HG03520 (cell line): ENCODE data around the gene VPS37B.
"Not testable (repeated sequence)": the region's sequence is repeated elsewhere in the genome, so short reads cannot be mapped to it uniquely, and the experiment has no call there.

ENCODE experiments used
- ATAC-seq: cut with Tn5 transposase; IDR thresholded peaks from one replicate; pipeline ENCODE4 v1.9.1; 2021; ENCODE audit warnings: mild to moderate bottlenecking, moderate library complexity; ENCODE audit not compliant: unreplicated experiment

Gene VPS37B

DNA sequence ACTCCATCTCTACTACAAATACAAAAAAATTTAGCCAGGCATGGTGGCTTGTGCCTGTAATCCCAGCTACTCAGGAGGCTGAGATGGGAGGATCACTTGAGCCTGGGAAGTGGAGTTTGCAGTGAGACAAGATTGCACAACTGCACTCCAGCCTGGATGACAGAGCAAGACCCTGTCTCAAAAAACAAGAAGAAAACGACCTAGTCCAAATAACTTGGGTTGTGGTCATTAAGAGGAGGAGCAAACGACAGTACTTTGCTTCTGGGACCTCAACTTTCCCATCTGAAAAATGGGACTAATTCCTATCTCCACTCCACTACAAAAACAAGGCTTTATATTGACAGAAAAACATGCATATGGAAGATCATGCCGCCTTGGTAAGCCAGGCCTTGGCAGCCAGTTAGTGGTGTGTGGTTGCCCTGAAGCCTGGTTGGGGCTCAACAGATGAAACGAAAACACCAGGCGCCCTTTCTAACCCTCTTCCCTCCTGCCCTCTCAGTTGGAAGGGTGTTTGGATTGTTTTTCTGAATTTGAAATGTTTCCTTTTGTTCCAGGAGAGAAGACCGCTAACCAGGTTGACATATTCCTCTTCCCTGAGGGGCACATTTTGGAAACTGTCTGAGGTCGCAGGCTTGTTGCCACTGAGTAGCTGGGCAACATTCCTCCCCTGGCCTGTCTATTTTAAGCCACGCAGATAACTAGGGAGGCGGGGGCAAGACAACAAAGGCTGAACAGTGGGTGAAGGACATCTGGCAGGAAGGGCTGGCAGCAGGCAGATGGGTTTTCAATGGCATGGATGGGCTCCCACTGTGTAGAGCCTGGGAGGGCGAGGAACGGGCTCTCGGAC is 13.7 kb upstream of the VPS37B start:
- no peak for ATAC-seq

DNA sequence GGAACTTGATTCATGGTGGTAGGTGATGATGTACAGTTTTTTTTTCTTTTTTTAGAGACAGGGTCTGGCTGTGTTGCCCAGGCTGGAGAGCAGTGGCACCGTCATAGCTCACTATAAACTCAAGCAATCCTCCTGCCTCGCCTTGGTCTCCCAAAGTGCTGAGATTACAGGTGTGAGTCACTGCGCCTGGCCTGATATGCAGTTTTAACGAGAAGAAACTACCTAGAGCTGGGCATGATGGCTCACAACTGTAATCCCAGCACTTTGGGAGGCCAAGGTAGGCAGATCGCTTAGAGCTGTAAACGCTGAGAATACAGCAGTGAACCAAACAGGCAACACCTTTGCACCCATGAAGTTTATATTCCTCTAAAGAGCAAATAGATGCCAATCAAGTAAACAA is 13.0 kb upstream of the VPS37B start:
- no peak for ATAC-seq

GRCh38 chr12:122905258-122905657 is 9.3 kb upstream of the VPS37B start:
- ATAC-seq, result not testable (repeated sequence)

DNA sequence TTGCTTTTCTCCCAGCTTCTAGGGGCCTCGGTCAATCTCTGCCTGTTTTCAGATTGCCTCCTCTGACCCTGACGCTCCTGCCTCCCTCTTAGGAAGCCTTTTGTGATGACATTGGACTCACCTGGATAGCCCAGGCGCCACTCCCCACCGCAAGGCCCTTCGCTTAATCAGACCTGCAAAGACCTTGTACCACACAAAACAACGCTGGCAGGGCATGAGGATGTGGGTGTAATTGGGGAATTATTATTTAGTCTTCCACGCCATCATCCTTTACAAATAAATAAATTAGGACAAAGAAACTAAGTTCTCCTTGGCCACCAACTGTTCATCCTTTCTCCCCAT is 7.7 kb upstream of the VPS37B start:
- no peak for ATAC-seq

- ATAC-seq, result no peak
These were observed 7.1 kb upstream of the VPS37B start for GRCh38 chr12:122902854-122903692.

DNA sequence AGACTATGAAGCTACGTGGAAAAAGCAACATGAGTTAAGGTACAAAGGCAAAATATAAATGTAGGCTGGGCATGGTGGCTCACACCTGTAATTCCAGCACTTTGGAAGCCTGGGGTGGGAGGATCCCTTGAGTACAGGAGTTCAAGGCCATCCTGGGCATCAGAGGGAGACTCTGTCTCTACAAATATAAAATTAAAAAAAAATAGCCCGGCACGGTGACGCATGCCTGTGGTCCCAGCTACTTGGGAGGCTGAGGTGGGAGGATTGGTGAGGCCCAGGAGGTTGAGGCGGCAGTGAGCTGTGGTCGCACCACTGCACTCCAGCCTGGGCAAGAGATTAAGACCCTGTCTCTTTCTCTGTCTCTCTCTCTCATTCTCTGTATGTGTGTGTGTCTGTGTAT is 4.0 kb upstream of the VPS37B start:
- ATAC-seq, result no peak

DNA sequence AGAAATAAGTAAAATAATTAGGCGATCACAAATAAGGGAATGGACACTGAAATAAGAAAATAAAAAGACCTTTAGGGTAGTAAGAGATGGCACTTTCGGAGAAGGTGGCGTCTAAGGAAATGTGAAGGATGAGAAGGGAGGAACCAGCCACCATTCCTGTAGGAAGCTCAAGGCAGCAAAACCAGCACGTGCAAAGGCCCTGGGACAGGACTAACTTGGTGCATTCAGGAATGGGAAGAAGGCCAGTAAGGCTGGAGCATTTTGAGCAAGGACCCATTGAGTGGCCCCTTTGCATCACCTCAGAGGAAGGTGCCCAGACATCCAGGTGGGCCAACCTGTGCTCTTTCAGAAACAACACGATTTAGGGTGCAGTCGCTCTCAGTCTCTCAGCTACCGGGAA is 738 bp upstream of the VPS37B start:
- ATAC-seq, result no peak

- ATAC-seq, result no peak
These were observed 612 bp downstream of the VPS37B start for GRCh38 chr12:122895320-122895703.

DNA sequence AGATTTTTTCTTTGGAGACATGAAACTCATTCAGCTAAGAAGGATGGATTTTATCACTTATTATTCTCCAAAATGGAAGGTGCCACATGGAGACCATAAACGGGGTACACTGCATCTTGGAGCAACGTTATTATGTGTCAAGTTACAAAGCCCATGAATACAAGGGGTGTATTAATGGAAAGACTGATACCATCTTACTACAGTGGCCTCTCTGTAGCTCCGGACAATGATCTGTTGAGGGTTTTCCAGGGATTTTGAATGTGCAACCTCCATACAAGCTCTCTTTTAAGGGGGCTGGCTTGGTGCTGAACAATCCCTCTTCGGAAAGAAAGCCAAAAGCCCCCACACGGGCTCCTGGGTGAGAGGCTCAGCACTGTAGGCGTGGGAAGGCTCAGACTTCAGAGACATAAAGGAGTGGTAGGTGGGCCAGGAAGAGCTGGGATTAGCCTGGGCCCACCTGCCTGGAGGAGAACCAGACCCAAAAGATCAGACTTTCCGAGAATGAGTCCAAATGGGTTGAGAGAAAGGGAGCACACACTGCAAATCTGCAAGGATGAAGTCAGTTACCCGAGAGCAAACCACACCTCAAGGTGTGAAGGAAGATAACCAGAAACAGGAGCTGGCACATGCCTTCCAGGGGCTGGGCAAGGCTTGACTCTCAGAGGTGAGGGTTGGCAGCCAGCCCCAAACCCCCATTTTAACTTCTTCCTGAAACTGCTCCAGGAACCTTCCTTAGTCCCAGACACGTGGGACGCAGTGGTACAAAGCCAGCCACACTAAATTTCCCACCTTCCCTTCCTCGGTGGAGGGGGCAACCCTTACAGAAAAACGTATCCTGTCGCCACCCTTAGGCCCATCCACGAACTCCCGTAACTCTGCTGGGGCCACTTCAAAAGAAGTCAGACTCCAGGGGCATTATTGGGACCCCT is 1.5 kb downstream of the VPS37B start:
- ATAC-seq, result no peak

GRCh38 chr12:122893208-122894153 is 2.4 kb downstream of the VPS37B start:
- ATAC-seq, result no peak

- ATAC-seq, result not testable (repeated sequence)
These were observed 3.2 kb downstream of the VPS37B start for GRCh38 chr12:122892724-122893123.

DNA sequence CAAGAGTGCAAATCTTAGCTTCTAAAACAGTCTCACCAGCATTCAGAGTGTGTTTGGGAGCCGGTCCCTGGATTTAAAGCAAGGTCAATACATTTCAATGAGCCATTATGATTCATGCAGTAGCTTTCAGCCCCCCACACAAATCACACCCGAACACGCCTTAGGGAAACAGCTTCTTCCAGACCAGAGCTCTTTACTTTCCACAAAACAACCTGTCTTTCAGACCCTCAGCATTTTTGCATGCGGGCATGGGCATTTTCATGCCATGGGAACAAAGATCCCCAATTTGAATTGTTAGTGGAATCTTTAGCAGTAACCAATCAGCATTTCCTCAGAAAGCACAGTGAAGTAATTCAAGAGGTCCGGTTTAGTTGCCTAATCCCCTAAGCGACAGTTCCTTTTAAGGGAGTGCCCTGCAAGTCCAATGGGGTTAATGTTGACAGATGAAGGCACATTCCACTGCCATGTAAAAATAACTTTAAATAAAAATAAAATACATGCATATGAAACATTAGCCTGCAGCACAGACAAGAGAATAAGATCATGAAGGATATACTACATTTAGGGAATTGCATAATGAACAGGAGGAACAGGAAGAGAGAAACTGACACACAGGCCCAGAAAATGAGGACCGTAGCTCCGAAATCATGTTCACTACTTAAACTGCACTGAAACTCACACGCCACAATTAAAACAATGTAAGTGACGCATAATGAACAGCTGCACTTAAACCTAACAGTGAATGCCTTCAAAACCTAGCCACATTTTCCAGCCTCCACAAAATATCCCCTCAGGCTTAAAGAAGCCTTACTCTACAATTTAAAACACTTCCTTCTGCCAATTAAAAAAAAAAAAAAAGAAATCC is 4.0 kb downstream of the VPS37B start:
- no peak for ATAC-seq

GRCh38 chr12:122889761-122890520 is 6.0 kb downstream of the VPS37B start:
- ATAC-seq, result no peak

- ATAC-seq, result no peak
These were observed 7.6 kb downstream of the VPS37B start for GRCh38 chr12:122888232-122888752.

GRCh38 chr12:122887819-122888212 is 8.1 kb downstream of the VPS37B start:
- peak; percentile 20 for ATAC-seq

DNA sequence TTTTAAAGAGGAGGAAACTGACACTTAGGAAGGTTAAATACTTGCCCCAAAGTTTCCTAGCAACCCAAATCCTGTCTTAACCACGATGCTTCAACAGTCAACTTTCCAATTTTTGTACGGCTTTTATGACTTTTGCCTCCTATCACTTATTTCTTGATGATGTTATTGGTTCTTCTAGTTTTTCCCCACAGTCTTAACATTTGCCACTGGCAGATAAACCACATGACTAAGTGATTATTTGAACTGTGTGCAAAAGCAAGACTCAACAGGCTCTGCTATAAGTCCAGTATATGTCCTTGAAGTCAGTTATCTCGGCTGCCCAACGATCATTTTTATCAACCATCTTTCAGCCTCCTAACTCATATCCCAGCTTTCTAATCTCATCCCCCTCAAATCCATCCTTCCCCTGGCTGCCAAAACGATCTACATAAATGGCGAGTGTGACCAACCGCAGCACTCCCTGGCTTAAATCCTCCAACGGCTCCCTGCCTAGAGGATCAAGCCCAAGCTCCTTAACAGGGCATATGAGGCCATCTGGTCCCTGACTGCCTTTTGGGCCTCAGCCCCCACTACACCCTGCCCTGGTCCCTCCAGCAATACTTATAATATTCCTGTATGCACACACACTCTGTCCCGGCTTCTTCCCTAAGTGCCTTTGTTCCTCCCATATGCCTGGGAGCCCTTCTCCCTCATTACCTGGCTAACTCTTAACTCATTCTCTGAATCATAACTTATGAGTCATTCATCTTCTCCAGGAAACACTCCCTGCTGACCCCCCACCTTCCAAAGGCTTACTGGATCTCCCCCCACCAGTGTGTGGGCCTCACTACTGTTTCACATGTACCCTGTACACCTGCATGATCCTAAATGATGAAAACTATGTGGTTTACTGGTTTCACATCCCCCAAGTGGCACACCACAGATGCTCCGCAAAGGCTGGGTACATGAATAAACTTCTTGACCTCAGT is 8.8 kb downstream of the VPS37B start:
- ATAC-seq, result peak; percentile 75

- ATAC-seq, result no peak
These were observed 9.8 kb downstream of the VPS37B start for GRCh38 chr12:122886161-122886560.
